HUES48 (cell line): Measurements from ENCODE around the gene GIMAP8.
A peak's percentile ranks its signal among the peaks of the same experiment; 100 is the strongest.

Source experiments
- H3K27ac ChIP-seq: one replicate; pipeline ENCODE4 v1.7.0; 2013; ENCODE audit warnings: low read depth, low read length, inconsistent platforms
- H3K27me3 ChIP-seq: 2 replicates; pipeline ENCODE4 v1.6.1; 2013; ENCODE audit warnings: mild to moderate bottlenecking, low read length; ENCODE audit not compliant: control insufficient read depth, insufficient read depth
- H3K36me3 ChIP-seq: 2 replicates; pipeline ENCODE4 v1.6.1; 2013; ENCODE audit warnings: low read length; ENCODE audit not compliant: control insufficient read depth, insufficient read depth
- H3K4me1 ChIP-seq: 2 replicates; pipeline ENCODE4 v1.6.1; 2013; ENCODE audit warnings: mild to moderate bottlenecking, low read length; ENCODE audit not compliant: control insufficient read depth, insufficient read depth
- H3K4me3 ChIP-seq: 2 replicates; pipeline ENCODE4 v1.5.1; 2013; ENCODE audit warnings: mild to moderate bottlenecking, low read depth, low read length
- H3K9ac ChIP-seq: 2 replicates; pipeline ENCODE4 v1.6.1; 2013; ENCODE audit warnings: mild to moderate bottlenecking, low read depth, low read length, moderate library complexity
- H3K9me3 ChIP-seq: 2 replicates; pipeline ENCODE4 v1.6.1; 2013; ENCODE audit warnings: low read length; ENCODE audit not compliant: control insufficient read depth, insufficient read depth

The GIMAP8 gene

GRCh38 chr7:150450491-150451001 is at the start of gene GIMAP8:
GIMAP8 (plus strand) TSS chr7:150450630; CDS start chr7:150466699, 16,069 bp downstream.
- Histone ChIP-seq H3K4me3 (no peak within 1 kb of the TSS), H3K36me3 (no peaks in the 10 kb centered on the region), H3K27ac (no peak within 1 kb of the TSS), H3K4me1 (peaks cover 4% of the 10 kb centered on the region; the same call in 1 of the 2 replicates), H3K9ac (no peak within 1 kb of the TSS), H3K9me3 (no peaks in the 10 kb centered on the region; the same call in 1 of the 2 replicates), H3K27me3 (peaks cover 16% of the 10 kb centered on the region; the same call in 1 of the 2 replicates)

GRCh38 chr7:150400788-150401423 is 49.5 kb upstream of the GIMAP8 start:
- H3K27ac ChIP-seq: peak overlapping the region; percentile 95
- no peaks in the 10 kb centered on the region for H3K9me3 ChIP-seq
- peaks cover 53% of the 10 kb centered on the region for H3K4me1 ChIP-seq
- H3K9ac ChIP-seq: peak overlapping the region; percentile 3
- no peak overlapping the region for H3K4me3 ChIP-seq
- H3K36me3 ChIP-seq: peaks cover 22% of the 10 kb centered on the region
- H3K27me3 ChIP-seq: no peaks in the 10 kb centered on the region

DNA sequence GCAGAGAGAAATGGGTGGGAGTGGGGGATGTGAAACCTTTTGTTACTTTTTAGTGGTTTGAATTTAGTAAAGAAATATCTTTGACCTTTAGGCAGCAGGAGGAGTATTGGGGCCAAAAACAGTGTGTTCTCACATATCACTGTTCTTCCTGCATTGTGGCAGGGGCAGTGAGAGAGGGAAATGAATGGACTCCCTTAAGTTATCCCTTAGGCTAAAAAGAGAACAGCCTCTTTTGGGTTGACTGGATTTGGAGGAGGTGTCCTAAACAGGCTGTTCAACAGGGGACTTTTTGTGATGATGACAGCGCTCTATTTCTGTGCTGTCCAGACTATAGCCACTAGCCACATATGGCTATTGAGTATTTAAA is 49.0 kb upstream of the GIMAP8 start:
- Histone ChIP-seq H3K9ac (peak overlapping the region; percentile 3), H3K4me1 (peaks cover 56% of the 10 kb centered on the region), H3K27ac (peak overlapping the region; percentile 95), H3K4me3 (no peak overlapping the region), H3K27me3 (no peaks in the 10 kb centered on the region), H3K36me3 (peaks cover 17% of the 10 kb centered on the region), H3K9me3 (no peaks in the 10 kb centered on the region)

DNA sequence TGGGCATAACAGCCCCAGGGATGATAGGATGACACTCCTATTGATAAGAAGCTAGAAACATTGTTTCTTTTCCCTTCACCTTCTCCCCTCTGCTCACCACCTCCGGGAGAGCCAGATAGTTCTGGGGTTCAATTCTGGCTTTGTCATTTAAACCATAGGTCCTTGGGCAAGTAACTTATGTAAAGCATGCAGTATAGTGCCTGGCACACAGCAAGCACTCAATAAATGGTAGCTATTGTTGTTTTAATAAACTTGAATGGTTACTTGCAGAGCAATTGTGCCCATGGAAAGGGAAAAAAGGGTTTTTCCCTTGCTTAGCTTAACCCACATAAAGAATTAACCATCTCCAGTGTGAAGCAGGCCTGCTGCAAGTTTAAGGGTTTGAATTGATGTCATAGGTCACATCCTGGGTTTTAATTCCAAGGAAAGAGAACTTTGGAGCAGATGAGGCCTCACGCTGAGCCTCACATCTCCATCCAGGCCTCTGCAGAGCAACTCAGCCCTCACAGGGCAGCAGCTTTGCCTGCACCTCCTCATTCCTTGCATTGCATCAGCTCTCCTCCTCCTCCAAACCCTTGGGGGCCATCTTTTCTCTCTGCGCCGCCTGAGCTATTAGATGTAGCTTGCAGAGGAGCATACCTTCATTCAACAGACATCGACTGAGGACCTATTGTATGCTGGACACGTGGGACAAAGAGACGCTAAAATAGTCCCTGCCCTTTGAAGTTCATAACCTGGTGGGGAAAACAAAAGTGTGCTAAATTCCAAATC is 48.4 kb upstream of the GIMAP8 start:
- H3K4me3 ChIP-seq: peak overlapping the region; percentile 6; the same call in 1 of the 2 replicates
- no peaks in the 10 kb centered on the region for H3K27me3 ChIP-seq
- H3K36me3 ChIP-seq: peaks cover 12% of the 10 kb centered on the region; the same call in 1 of the 2 replicates
- peak overlapping the region; percentile 82 for H3K9ac ChIP-seq
- H3K4me1 ChIP-seq: peaks cover 62% of the 10 kb centered on the region
- H3K9me3 ChIP-seq: no peaks in the 10 kb centered on the region
- peak overlapping the region; percentile 95 for H3K27ac ChIP-seq

DNA sequence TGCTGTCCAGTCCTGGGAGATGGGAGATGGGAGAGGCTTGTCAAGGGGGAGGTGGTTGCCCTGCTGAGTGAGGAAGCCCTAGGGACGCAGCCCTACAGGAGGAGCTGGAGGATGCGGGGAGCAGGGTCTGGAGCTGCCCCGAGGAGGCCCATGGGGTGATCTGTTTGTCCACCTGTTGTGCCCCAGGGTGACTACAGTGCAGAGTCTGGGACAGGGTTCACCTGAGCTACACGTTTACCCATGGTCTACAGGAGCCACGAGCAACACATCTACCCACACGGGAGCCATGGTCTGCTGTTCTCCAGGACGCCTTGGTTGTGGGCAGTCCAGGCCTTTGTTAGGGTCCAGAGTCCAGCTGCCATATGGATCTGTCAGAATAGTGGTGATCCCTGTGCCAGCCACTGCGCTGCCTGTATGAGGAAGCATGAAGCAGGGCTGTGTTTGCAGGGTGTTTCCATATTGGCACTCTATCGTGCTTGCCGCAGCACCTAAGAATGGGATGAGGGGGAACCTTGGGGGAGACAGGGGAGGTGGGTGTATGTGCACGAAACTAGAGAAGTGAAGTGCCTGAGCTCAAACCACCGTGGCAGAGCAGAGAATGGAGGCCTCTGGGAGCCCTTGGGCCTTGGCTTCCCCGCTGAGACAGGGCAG is 47.6 kb upstream of the GIMAP8 start:
- peaks cover 65% of the 10 kb centered on the region for H3K4me1 ChIP-seq
- peak overlapping the region; percentile 6; the same call in 1 of the 2 replicates for H3K4me3 ChIP-seq
- peak overlapping the region; percentile 95 for H3K27ac ChIP-seq
- H3K9ac ChIP-seq: peak overlapping the region; percentile 82
- H3K9me3 ChIP-seq: no peaks in the 10 kb centered on the region
- H3K36me3 ChIP-seq: peaks cover 12% of the 10 kb centered on the region; the same call in 1 of the 2 replicates
- H3K27me3 ChIP-seq: no peaks in the 10 kb centered on the region

- H3K27ac ChIP-seq: peak overlapping the region; percentile 95
- peak overlapping the region; percentile 82; the same call in 1 of the 2 replicates for H3K9ac ChIP-seq
- H3K4me1 ChIP-seq: peaks cover 65% of the 10 kb centered on the region
- no peaks in the 10 kb centered on the region for H3K9me3 ChIP-seq
- H3K27me3 ChIP-seq: no peaks in the 10 kb centered on the region
- peaks cover 7% of the 10 kb centered on the region for H3K36me3 ChIP-seq
- H3K4me3 ChIP-seq: no peak overlapping the region
Measured at GRCh38 chr7:150403376-150404171, 46.9 kb upstream of the GIMAP8 start.

- H3K9me3 ChIP-seq: no peaks in the 10 kb centered on the region
- H3K4me1 ChIP-seq: peaks cover 65% of the 10 kb centered on the region
- no peaks in the 10 kb centered on the region for H3K27me3 ChIP-seq
- H3K4me3 ChIP-seq: peak overlapping the region; percentile 67
- peaks cover 12% of the 10 kb centered on the region for H3K36me3 ChIP-seq
- H3K9ac ChIP-seq: peak overlapping the region; percentile 80
- peak overlapping the region; percentile 95 for H3K27ac ChIP-seq
Measured at GRCh38 chr7:150404172-150404804, 46.1 kb upstream of the GIMAP8 start.

DNA sequence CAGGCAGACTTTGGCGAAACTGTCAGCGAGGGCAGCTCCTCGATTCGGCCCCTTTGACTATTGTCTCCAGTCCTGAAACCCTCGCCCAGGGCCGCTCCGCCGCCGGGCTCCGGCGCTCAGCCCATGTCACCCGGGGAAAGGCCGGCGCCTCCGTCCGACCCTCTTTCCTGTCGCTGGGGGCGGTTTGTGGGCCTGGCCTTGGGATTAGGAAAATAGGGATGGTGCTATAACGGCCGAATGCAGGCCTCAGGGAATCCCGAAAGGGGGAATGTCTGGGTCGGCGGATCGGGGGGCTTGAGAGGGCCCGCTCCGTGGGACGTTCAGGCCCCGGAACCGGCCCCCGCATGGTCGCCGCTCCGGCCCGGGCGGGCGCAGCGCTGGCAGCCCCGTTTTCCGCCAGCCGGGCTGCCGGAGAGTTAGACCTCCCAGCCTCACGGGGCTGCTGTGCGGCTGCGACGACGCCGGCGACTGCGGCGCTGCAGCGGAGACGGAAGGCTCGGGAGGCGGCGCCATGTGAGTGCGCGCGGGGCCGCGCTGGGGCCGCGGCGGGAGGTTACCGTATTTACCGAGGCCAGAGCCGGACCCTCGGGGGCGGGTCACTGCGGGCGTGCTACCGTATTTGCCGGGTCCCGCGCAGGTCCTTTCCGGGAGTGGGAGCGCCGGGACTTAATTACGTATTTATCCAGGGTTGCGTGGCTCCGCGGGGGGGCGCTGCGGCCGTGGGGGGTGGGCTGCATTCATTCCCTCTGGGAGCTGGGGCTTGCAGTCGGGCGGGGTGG is 45.4 kb upstream of the GIMAP8 start:
- Histone ChIP-seq H3K9ac (peak overlapping the region; percentile 80), H3K27me3 (no peaks in the 10 kb centered on the region), H3K27ac (peak overlapping the region; percentile 95), H3K9me3 (no peaks in the 10 kb centered on the region), H3K36me3 (peaks cover 19% of the 10 kb centered on the region), H3K4me3 (peak overlapping the region; percentile 67), H3K4me1 (peaks cover 58% of the 10 kb centered on the region)

- H3K4me3 ChIP-seq: peak overlapping the region; percentile 67
- peak overlapping the region; percentile 11; the same call in 1 of the 2 replicates for H3K9ac ChIP-seq
- no peaks in the 10 kb centered on the region for H3K9me3 ChIP-seq
- peaks cover 27% of the 10 kb centered on the region for H3K36me3 ChIP-seq
- H3K27me3 ChIP-seq: no peaks in the 10 kb centered on the region
- H3K27ac ChIP-seq: peak overlapping the region; percentile 95
- H3K4me1 ChIP-seq: peaks cover 50% of the 10 kb centered on the region
Measured at GRCh38 chr7:150405584-150406311, 44.7 kb upstream of the GIMAP8 start.
